IPS DF 4.7 (cell line): Measurements from ENCODE around the gene MAP3K14.

Source experiments
- DNase-seq: peaks from one replicate; pipeline ENCODE4 v3.0.0-alpha.2; 2013; ENCODE audit warnings: low spot score; ENCODE audit errors: extremely low read depth

MAP3K14 gene

DNA sequence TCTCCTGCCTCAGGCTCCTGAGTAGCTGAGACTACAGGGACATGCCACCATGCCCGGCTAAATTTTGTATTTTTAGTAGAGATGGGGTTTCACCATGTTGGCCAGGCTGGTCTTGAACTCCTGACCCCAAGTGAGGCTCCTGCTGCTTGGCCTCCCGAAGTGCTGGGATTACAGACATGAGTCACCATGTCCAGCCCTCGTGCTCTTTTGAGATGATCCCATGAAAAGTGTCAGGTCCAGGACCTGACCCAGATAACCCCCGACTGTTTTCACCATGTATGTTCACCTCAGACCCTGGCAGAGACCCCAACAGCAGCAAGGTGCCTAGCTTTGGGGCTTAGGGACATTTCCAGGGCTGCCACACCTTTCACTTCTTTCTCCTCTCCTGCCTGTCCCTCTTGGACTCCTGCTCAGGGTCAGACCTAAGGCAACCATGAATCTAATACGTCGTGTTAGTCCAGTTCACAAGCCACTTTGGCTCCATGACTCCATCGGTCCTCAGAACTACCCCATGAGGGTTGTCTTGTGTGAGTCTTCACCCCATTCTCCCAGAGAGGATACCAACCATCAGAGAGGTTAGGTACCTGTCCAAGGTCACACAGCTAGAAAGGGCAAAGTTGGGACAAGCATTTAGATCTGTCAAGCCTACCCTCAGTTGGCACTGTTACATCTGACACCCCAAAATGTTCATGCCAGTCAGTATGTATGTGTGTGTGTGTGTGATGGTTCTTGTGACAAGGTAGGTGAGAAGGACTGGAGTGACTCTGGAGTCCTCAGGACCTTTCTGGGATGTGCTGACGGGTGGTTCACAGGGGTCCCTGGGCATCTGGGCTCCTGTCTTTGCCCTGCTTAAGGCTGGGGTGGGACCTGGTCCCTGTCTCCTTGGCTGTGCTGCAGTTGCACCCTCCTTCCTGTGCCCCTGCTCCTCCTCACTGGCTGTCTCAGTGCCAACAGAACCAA is 23.1 kb upstream of the MAP3K14 start:
- DNase-seq, result no peak

DNA sequence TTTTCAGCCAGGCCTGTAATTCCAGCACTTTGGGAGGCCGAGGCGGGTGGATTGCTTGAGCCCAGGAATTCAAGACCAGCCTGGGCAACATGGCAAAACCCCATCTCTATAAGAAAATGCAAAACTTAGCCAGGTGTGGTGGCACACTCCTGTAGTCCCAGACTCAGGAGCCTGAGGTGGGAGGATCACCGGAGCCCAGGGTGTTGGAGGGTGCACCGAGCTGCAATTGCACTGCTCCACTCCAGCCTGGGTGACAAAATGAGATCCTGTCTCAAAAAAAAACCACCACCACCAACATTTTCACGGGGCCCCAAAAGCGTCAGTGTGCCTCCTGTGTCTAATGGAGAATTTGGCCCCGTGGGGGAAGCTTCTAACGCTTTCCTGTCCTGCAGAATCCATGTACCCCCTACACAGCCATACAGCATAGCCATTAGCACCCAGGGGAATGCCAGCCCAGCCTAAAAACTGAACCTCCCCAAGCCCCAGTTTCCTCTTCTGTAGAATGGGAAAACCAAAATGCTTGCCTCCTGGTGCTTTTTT is 22.2 kb upstream of the MAP3K14 start:
- no peak for DNase-seq

DNA sequence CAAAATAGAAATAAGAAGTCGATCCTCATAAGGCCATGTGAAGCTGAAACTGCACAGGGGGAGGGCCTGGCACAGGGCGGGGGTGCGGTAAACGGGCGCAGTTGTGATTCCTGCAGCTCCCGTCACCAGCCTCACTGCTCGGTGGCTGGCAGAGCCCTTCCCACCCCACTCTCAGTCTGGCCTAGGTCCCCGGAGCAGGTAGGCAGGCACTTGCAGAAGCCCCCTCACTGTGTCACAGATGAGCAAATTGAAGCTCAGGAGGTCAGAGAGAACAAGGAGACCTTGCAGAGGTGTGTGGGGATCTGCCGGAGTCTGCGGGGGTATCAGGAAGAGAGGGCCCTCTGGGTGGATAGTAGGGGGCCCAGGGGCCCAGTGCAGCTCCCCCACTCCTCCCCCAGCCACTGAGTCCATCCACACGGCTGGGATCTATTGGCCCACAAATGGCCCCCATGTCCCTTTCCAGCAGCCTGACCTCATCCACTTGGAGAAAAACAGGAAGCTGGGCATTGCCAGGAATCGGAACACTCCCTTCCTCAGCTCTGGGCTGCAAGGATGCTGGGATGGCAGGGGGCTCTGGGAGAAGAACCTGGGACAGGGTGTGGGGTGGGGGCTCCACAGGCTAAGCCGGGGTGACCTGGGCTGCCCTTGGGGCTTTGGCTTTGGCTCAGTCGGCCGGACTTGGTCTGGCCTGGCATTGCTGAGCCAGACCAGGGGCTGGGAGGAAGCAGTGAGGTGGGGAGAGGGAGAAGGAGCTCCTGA is 21.4 kb upstream of the MAP3K14 start:
- no peak for DNase-seq

DNA sequence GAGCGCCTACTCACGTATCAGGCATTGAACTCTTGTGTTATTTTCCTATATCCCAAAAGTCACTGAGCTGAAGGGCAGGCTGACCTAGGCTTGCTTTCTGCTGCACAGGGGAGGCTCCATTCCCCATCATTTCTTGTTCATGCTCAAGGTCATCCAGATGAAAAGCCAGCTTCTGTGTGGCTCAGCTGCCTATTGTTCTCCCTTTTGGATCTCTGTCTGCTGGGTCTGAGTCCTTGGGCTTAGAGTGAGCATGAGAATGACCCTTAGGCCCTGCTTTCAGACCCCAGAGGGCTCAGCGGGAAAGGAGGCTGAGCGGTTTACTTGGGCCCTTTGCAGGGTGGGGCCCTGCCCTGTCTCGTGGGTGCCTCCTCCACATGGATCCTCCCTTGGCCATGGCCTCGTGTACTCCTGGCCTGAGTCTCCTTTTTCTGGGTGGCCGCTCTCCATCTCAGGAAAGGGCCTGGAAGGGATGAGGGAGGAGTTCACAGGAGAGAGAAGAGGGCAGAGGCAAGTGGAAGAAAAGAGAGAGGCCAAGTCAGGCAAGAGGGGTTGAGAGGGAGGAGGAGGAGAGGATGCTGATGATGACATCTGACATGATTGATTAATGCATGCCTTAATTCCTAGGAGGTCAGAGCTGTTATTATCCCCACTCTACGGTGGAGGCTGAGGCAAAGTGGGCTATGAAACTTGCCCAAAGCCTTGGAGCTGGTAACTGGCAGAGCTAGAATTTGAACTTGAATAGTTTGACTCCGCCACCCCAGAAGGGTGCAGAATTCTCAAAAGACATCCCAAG is 19.8 kb upstream of the MAP3K14 start:
- no peak for DNase-seq

DNA sequence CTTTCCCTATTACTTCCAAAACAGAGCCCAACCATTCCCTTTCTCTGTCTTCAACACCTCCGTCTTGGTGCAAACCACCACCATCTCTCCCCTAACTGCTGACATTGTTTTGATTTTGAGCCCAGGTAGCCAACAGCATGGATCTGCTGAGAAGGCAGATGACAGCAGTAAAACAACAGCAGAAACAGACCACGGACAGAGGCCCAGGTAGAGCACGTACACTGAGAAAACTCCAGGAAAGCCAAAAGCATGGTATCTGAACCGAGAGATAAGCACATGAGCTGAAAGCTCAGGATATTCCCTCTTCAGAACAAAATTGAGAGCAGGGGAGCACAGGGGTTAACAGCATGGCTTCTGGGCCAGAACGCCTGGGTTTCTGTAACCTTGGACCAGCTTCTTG is 18.9 kb upstream of the MAP3K14 start:
- DNase-seq, result no peak

DNA sequence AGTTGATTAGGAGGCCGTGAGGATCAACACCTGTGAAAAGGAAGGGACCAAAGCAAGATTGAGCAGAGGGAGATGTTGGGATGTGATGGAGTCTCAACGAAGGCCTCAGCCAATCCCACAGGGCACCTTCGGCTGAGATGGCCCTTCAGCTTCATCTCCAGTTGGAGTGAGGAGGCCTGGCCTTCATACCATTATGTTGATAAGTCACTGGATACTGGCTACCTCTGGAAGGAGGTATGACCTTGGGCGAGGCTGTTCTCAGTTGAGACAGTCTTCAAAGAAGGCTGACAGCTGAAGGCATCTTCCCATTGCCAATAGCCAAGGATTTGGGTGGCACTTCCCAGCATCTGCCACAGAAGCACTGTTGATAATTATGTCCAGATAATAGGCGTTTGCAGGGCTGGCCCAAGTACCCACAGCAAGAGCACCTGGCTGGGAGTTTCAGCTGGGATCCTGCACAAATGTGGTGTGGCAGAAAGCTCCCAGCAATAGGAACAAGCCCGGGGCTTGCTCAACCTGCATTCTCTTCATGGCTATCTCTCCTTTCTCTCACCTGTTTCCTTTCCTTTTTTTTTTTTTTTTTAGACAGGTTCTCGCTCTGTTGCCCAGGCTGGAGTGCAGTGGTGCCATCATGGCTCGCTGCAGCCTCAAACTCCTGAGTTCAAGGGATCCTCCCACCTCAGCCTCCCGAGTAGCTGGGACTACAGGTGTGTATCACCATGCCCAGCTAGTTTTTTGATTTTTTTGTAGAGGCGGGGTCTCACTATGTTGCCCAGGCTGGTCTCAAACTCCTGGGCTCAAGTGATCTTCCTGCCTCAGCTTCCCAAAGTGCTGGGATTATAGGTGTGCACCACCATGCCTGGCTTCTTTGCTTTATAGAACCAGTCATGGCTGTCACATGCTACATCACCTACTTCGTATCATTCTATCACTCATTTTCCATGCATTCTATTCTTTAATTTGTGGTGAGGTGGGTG is 18.2 kb upstream of the MAP3K14 start:
- DNase-seq, result no peak

DNA sequence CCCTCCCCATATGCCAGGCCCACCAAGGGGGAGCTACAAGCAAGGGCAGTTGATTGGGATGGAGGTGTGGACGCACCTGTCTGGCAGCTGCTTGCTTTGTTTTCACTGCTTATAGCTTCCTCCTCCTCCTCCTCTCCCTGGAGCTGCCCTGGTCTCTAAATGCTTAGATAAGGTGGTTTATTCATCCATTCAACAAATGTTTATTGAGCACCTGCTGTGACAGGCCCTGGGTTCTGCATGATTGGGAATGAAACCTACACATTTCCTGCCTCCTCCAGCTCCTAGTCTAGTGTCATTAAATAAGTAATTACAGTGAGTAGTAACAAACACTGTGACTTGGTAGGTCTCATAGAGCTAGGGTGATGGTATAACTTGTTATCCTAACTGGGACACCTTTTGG is 17.4 kb upstream of the MAP3K14 start:
- no peak for DNase-seq

DNA sequence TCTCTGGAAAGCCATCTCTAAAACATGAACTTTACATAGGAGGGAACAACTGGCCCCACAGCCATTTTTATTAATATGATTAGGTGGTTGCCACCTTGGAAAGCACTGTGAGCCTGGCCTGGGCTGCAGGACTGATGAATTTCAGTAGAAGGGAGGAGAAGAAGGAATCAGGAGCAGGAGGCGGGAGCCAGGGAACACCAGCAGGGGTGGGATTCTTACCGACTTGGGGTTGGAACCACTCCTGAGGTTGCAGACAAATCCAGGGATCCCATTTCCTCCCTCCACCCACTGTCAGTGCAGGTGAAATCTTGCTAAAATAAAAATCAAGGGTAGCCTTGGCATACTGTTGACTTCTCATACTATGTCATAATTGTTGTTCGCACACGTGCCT is 16.9 kb upstream of the MAP3K14 start:
- no peak for DNase-seq

DNA sequence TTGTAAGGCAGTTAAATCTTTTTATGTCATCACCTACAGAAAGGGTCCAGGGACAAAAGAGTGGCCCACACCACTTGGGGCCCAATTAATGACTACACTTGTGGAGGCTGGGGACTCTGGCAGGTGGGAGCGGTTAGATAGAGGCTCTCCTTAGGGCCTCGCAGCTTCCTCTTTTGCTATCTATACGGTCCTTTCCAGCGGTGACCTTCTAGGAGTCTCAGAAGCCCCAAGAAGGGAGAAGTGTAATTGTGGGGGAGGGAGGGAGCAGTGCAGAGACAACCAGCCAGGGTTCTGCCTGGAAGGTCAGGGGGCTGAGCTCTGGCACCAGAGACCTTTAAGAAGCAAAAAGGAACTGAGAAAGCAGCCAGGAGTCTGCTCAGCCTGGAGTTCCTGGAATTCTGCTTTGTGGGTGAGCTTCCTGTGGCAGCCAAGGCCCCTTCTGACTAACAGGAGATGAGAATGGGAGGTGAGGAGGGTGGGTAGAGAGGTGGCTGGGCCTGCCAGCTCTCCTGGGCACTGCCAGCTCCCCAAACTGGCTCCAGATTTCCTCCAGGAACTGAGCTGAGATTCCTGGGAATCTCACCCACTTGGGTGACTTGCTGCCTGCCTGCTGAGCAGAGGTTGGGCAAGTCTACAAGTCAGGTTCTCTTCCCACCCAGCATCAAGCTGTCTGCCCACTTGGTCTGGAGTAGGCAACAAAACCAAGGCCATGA is 16.3 kb upstream of the MAP3K14 start:
- no peak for DNase-seq

DNA sequence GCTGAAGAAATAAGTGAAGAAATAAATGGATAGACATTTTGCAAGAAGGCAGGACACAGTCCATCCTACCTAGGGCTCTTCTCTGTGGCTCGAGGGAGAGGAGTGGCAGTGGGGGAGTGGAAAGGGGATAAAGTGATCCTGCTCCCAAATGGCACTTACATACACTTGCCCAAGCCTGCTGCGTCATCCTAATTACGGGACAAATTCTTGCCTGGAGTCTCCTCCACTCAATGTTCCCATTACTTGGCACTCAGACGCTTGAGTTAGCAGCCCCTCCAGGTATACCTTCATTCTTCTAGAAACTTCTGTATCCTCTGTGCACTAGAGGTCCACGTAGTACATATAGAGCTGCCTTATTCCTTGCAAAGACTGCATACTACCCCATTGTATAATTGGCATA is 15.7 kb upstream of the MAP3K14 start:
- DNase-seq, result no peak

DNA sequence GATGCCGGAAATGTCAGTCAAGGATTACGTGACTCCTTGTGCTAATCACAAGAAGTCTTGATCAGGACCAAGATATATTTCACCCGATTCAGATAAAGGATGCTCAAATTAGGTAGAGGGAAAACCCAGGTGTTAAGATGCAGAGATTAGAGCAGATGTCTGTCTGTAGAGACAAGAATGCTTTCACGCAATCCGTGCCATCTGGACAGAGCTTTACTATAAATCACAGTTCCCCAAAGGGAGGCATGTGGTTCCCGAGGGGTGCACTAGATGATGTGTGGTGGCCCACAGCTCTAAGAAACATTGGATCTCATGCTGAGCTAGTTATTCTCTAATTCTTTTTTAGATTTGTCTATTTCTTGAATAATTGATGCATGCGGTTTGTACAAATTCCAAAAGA is 9.8 kb upstream of the MAP3K14 start:
- no peak for DNase-seq

DNA sequence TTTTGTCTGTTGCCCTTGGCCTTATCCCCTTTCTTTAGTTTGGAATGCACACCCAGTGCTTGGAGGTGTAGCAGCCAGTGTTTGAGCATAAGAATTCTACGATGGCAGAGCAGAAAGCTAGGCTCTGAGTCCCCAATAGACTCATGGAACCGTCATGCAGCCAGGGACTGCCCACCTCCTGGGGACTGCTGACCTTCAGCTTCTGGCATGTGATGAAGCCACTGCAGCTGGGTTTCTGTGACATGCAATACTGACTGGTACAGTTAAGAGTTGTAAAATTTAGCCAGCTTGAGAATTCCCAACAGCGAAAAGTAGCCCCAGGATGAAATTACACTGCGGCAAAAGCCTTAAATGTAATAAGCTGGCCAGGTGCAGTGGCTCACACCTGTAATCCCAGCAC is 9.0 kb upstream of the MAP3K14 start:
- no peak for DNase-seq

DNA sequence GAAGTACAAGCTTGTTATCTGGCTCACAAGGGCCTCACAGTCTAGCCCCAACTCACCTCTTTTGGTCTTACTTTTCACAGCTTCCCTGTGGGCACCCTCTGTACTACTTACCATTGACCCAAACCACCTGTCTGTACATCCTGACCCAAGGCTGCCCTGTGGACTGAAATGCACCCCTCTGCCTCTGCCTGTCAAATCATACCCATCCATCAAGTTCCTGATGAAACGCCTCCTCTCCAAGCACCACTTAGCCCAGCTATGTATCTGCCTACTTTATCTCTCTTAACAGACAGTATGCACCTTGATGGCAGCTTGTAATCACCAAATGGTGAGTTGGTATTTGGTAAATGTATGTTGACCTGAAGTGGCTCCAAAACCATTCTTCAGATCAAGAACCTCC is 7.5 kb upstream of the MAP3K14 start:
- DNase-seq, result no peak

DNA sequence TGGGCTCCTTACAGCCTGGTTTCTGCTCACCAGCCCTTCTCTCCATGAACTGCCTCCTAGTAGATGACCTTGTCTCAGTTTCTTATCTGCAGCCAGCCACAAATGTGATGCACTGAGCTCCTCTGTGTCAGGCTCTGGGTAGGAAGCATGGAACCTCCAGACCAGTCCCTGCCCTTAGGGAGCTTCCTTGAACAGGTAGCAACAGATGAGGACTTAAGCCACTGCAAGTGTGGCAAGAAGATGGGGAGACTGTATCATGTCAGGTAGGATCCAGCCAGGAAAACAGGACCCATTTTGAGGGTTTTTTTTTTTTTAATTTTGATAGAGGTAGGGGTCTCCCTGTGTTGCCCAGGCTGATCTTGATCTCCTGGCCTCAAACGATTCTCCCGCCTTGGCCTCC is 5.3 kb upstream of the MAP3K14 start:
- no peak for DNase-seq

DNA sequence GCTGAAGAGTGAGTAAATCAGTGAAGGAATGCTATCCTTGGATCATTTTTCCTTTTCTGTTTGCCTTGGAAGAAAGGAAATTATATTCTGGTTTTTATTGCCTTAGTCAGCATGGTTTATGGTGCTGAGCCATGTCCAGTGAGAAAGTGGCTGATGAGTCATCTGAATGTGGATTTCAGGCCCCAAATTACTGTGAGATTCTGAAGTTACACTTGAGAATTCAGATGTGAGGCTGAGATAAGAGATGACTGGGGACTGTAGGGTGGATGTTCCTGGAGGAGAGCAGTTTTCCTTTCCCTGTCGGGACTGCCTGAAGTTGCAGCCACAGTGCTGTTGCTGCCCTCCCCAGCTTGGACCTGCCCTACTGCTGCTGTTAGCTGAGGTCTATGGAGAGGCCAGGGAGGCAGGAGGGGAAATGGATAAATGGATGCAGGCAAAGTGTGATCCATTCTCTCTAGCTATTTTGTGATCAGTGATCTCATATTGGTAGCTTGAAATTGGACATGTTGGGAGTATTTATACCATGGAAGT is 4.2 kb upstream of the MAP3K14 start:
- DNase-seq, result no peak

DNA sequence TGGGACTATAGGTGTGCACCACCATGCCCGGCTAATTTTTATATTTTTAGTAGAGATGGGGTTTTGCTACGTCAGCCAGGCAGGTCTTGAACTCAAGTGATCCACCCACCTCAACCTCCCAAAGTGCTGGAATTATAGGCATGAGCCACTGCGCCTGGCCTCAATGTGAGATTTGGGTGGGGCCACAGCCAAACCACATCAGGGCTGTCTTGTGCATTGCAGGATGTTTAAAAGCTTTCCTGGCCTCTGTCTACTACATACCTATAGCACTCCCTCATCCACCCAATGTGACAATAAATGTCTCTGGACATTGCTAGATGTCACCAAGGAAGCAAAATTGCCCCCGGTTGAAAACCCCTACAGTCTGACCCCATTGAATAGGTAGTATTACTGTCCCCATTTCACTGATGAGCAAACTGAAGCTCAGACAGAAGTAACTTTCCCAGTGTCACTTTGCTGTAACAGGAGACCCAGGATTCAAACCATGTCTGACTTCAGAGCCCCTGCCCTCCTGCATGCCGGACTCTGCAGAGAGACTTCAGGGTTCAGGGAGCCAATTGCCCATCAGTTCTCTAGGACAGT is 3.6 kb upstream of the MAP3K14 start:
- DNase-seq, result no peak

DNA sequence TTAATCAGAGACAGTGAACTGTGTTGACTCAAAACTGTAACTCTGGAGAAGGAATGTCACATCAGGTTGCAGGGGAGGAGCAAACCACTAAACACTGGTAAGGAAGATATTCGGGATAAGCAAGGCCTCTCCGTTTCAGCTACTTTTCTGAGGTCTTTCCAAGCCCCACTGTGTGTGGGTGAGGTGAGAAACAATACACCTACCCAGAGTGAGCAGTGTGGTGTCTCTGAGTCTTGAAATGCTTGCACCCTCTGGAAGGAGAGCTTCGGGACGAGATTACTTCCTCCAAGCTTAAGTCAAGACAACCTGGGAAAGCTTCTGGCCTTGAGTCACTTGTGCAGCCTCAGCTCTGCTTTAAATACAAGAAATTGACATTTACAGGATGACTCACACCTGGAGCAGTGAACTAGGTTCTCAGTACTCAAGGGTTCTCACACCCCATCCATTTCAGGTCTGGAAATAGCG is 2.5 kb upstream of the MAP3K14 start:
- no peak for DNase-seq

DNA sequence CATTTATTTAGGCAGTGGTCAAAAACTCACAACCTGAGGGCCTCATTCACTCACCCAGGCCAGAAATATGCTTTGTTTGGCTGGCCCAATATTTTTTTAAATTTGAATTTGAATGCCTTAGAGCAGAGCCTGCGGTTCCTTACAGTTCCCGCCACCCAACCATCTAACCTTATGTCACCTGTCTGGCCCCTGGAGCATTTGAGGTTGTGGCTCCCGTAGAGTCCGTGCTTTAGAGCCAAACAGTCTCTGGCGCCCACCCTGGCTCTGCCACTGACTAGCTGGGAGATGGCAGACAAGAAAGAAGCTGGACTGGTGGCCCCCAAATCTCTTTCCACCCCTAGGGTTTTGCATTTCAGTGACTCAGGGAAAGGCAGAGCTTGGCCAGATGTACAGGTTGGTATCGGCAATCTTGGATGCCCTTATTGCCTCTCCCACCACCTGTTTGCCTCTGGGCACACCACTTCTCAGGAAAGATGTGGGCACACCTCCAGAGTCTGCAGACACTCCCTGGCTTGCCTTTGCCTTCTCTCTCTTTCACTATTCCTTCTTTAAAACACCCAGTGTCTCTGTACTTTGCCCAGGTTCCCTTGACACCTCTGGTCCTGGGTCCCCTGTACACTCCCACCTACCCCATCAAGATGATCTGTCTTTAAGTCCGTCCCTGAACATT is 1.9 kb upstream of the MAP3K14 start:
- no peak for DNase-seq
